IMR-90 (cell line): ENCODE data around the gene BRSK1. TPM values are rescaled to one million over a fixed set of nuclear protein-coding genes. Genes with fewer than 3 reads are reported as not detected.

Source experiments
- ATAC-seq: fragments of 200-7000 bp; cut with Tn5 transposase; 2 replicates; pipeline ENCODE4 v1.9.1; 2020; ENCODE audit warnings: low read depth, mild to moderate bottlenecking, moderate library complexity
- BruUV-seq: library from RNA; stranded (reverse); fragments of 400-500 nt; replicated peaks from 2 replicates; lab custom pipeline; 2021; lab: Mats Ljungman, UMichigan
- CTCF ChIA-PET: fragments of 300-600 bp; formaldehyde crosslinking; extraction: SDS; loops from one replicate; lab custom pipeline; 2021; ENCODE audit warnings: antibody characterized with exemption; lab: Yijun Ruan, JAX
- POLR2A ChIA-PET: fragments of 300-600 bp; sonication (Branson Sonifier 250); formaldehyde crosslinking; loops from one replicate; lab custom pipeline; 2022; ENCODE audit warnings: antibody characterized with exemption; ENCODE audit not compliant: unreplicated experiment; lab: Charles Lee
- DNase-seq: peaks from one replicate; pipeline ENCODE4 v3.0.0; 2013
- H2AFZ ChIP-seq: replicated peaks from 2 replicates; pipeline ENCODE3; 2013; ENCODE audit warnings: low read length, mild to moderate bottlenecking; ENCODE audit not compliant: poor library complexity
- H2AK5ac ChIP-seq: 2 replicates; pipeline ENCODE4 v1.6.1; 2013; ENCODE audit warnings: low read depth, low read length, inconsistent platforms
- H2AK9ac ChIP-seq: replicated peaks from 2 replicates; pipeline ENCODE3; 2013; ENCODE audit warnings: mild to moderate bottlenecking, low read depth, low read length, moderate library complexity; ENCODE audit not compliant: poor library complexity
- H2BK120ac ChIP-seq: 2 replicates; pipeline ENCODE4 v1.6.1; 2013; ENCODE audit warnings: low read depth, low read length, inconsistent platforms
- H2BK15ac ChIP-seq: 3 replicates; pipeline ENCODE4 v1.6.1; 2013; ENCODE audit warnings: low read depth, low read length, inconsistent platforms
- H2BK20ac ChIP-seq: 2 replicates; pipeline ENCODE4 v1.6.1; 2013; ENCODE audit warnings: low read depth, mild to moderate bottlenecking, inconsistent platforms, low read length, moderate library complexity
- H2BK5ac ChIP-seq: 2 replicates; pipeline ENCODE4 v1.6.1; 2013; ENCODE audit warnings: mild to moderate bottlenecking, low read depth, low read length, inconsistent platforms; ENCODE audit not compliant: poor library complexity, severe bottlenecking
- H3K14ac ChIP-seq: replicated peaks from 2 replicates; pipeline ENCODE4 v1.6.1; 2013; ENCODE audit warnings: low read depth, low read length, inconsistent platforms
- H3K18ac ChIP-seq: 2 replicates; pipeline ENCODE4 v1.6.1; 2013; ENCODE audit warnings: low read depth, low read length, control low read depth
- H3K23ac ChIP-seq: 2 replicates; pipeline ENCODE4 v1.6.1; 2013; ENCODE audit warnings: low read depth, low read length, inconsistent platforms
- H3K27ac ChIP-seq: 2 replicates; pipeline ENCODE4 v1.5.1; 2013; ENCODE audit warnings: mild to moderate bottlenecking, control low read depth, low read length; ENCODE audit not compliant: insufficient read depth
- H3K27me3 ChIP-seq: 2 replicates; pipeline ENCODE4 v1.6.1; 2013; ENCODE audit warnings: low read length; ENCODE audit not compliant: control insufficient read depth, insufficient read depth
- H3K36me3 ChIP-seq: 2 replicates; pipeline ENCODE4 v1.6.1; 2013; ENCODE audit warnings: low read length, mixed read lengths; ENCODE audit not compliant: control insufficient read depth, insufficient read depth
- H3K4ac ChIP-seq: 2 replicates; pipeline ENCODE4 v1.6.1; 2013; ENCODE audit warnings: low read depth, low read length, inconsistent platforms
- H3K4me1 ChIP-seq: 2 replicates; pipeline ENCODE4 v1.6.1; 2013; ENCODE audit warnings: low read length, mixed read lengths; ENCODE audit not compliant: control insufficient read depth, insufficient read depth
- H3K4me2 ChIP-seq: 2 replicates; pipeline ENCODE4 v1.6.1; 2013; ENCODE audit warnings: low read depth, mild to moderate bottlenecking, control low read depth, low read length, moderate library complexity
- H3K4me3 ChIP-seq: 2 replicates; pipeline ENCODE4 v1.5.1; 2013; ENCODE audit warnings: low read depth, mild to moderate bottlenecking, control low read depth, low read length, moderate library complexity; ENCODE audit not compliant: insufficient read depth
- H3K56ac ChIP-seq: 2 replicates; pipeline ENCODE4 v1.6.1; 2013; ENCODE audit warnings: low read length, inconsistent platforms; ENCODE audit not compliant: insufficient read depth; ENCODE audit errors: extremely low read depth
- H3K79me1 ChIP-seq, 2 experiments: 2 replicates each; pipeline ENCODE4 v1.6.1; 2013; ENCODE audit warnings: low read length in 2 of 2, inconsistent platforms in 1 of 2, low read depth in 1 of 2
- H3K9ac ChIP-seq: 2 replicates; pipeline ENCODE4 v1.6.1; 2013; ENCODE audit warnings: low read depth, low read length, control low read depth
- H3K9me1 ChIP-seq: 2 replicates; pipeline ENCODE4 v1.6.1; 2013; ENCODE audit warnings: low read length, inconsistent platforms; ENCODE audit not compliant: insufficient read depth
- H3K9me3 ChIP-seq: 2 replicates; pipeline ENCODE4 v1.6.1; 2013; ENCODE audit warnings: low read length; ENCODE audit not compliant: control insufficient read depth, insufficient read depth
- H4K20me1 ChIP-seq: 2 replicates; pipeline ENCODE4 v1.6.1; 2013; ENCODE audit warnings: low read length, inconsistent platforms; ENCODE audit not compliant: insufficient read depth
- H4K5ac ChIP-seq: 2 replicates; pipeline ENCODE4 v1.6.1; 2013; ENCODE audit warnings: mild to moderate bottlenecking, low read depth, low read length, control low read depth
- H4K8ac ChIP-seq, 2 experiments: 2 replicates each; pipeline ENCODE4 v1.6.1; 2013; ENCODE audit warnings: low read depth in 2 of 2, low read length in 2 of 2, control low read depth in 1 of 2, inconsistent platforms in 1 of 2
- H4K91ac ChIP-seq: 2 replicates; pipeline ENCODE4 v1.6.1; 2013; ENCODE audit warnings: low read depth, low read length, inconsistent platforms; ENCODE audit not compliant: insufficient read depth
- BHLHE40 ChIP-seq: fragments of 150-350 bp; IDR thresholded peaks from 2 replicates; pipeline ENCODE4 v1.6.1; 2016; ENCODE audit warnings: mild to moderate bottlenecking, low read depth, low read length
- CEBPB ChIP-seq: IDR thresholded peaks from 2 replicates; pipeline ENCODE4 v1.6.1; 2012; ENCODE audit warnings: low read depth, low read length, improper control_type of control experiment
- FOS ChIP-seq: fragments of 150-350 bp; IDR thresholded peaks from 2 replicates; pipeline ENCODE4 v1.6.1; 2016; ENCODE audit warnings: low read depth, low read length
- MAFK ChIP-seq: IDR thresholded peaks from 2 replicates; pipeline ENCODE4 v1.6.1; 2012; ENCODE audit warnings: low read depth, low read length, improper control_type of control experiment
- MXI1 ChIP-seq: IDR thresholded peaks from 2 replicates; pipeline ENCODE4 v1.6.1; 2012; ENCODE audit warnings: low read depth, mild to moderate bottlenecking, low read length, moderate library complexity, borderline replicate concordance
- RAD21 ChIP-seq: IDR thresholded peaks from 2 replicates; pipeline ENCODE4 v1.6.1; 2012; ENCODE audit warnings: low read length, improper control_type of control experiment
- RCOR1 ChIP-seq: IDR thresholded peaks from 2 replicates; pipeline ENCODE4 v1.6.1; 2012; ENCODE audit warnings: mild to moderate bottlenecking, low read length, improper control_type of control experiment; ENCODE audit not compliant: insufficient replicate concordance
- RFX5 ChIP-seq: IDR thresholded peaks from 2 replicates; pipeline ENCODE4 v1.8.0; 2012; ENCODE audit warnings: low read depth, mild to moderate bottlenecking, low read length, moderate library complexity
- USF2 ChIP-seq: fragments of 150-350 bp; IDR thresholded peaks from 2 replicates; pipeline ENCODE4 v1.6.1; 2017; ENCODE audit warnings: mild to moderate bottlenecking, antibody characterized with exemption, low read length, low read depth
- WGBS, 2 experiments: methylation state at CpG; one replicate each; pipeline versions ENCODE4 v1.1.5 to v1.1.7; 2013; ENCODE audit warnings: missing lambda C conversion rate in 2 of 2; ENCODE audit not compliant: insufficient read length in 1 of 2; ENCODE audit errors: extremely low coverage in 2 of 2; 5-methylcytosine and 5-hydroxymethylcytosine counted together
- dilution Hi-C: fragments of 300-500 bp; cut with HindIII; formaldehyde crosslinking; loops from one replicate; pipeline ENCODE4 v1.14.3; 2018; ENCODE audit warnings: low sequenced_read_pairs; ENCODE audit not compliant: unreplicated experiment
- in situ Hi-C: fragments of 300-500 bp; cut with MboI; formaldehyde crosslinking; loops from 3 replicates; pipeline ENCODE4 v1.14.3; 2019; ENCODE audit warnings: low sequenced_read_pairs, inconsistent platforms, mixed read lengths
- intact Hi-C: fragments of 100-400 bp; cut with micrococcal nuclease; formaldehyde crosslinking; loops from 2 replicates; pipeline ENCODE4 v1.10.0; 2022
- polyA plus RNA-seq, 3 experiments: library from polyadenylated mRNA; depleted of rRNA; stranded (reverse); fragments of >200 nt; gene quantifications; 2 replicates each; pipeline ENCODE4 v1.2.3, GENCODE V29; 2012; ENCODE audit warnings: low replicate concordance in 1 of 3
- total RNA-seq: library from RNA; depleted of rRNA; stranded (reverse); fragments of >200 nt; gene quantifications from 2 replicates; pipeline ENCODE4 v1.2.3, GENCODE V29; 2012

The BRSK1 gene
- total and polyA plus RNA-seq, 2 of the 4 experiments (the other 2 are of a cell fraction): 2.5 to 22.3 TPM

GRCh38 chr19:55353356-55353802, 69.6 kb downstream of the BRSK1 start:
- Histone ChIP-seq H3K36me3 (no peaks in the 10 kb centered on the region), H2BK5ac (no peak overlapping the region), H3K27me3 (peaks cover 43% of the 10 kb centered on the region), H4K20me1 (peaks cover 7% of the 10 kb centered on the region; the same call in 1 of the 2 replicates), H4K8ac (no peak overlapping the region), H2AFZ (peak overlapping the region; percentile 93), H3K4me2 (peak overlapping the region; percentile 86), H4K5ac (no peak overlapping the region), H3K9me1 (no peaks in the 10 kb centered on the region), H3K79me1 (no peaks in the 10 kb centered on the region), H3K27ac (no peak overlapping the region), H2BK15ac (no peak overlapping the region), H3K4me3 (peak overlapping the region; percentile 65), H3K23ac (peak overlapping the region; percentile 56; the same call in 1 of the 2 replicates), H2AK9ac (no peak overlapping the region), H2BK120ac (no peak overlapping the region), H3K14ac (no peak overlapping the region), H4K91ac (no peak overlapping the region), H3K9me3 (no peaks in the 10 kb centered on the region), H3K56ac (no peak overlapping the region), H2BK20ac (no peak overlapping the region), H3K4me1 (peaks cover 5% of the 10 kb centered on the region; the same call in 1 of the 2 replicates), H3K9ac (0 out of 2 replicates have a peak overlapping the region, but pooled peaks have one; percentile 7), H3K4ac (no peak overlapping the region), H3K18ac (no peak overlapping the region), H2AK5ac (no peak overlapping the region)
- intact Hi-C loops: no loop called here
- ATAC-seq (peak; percentile 5), DNase-seq (no peak)
- TF ChIP-seq RFX5: no peak
- no peak for TF ChIP-seq CEBPB
- no peak for TF ChIP-seq MAFK
- no peak for TF ChIP-seq FOS
- no peak for TF ChIP-seq RCOR1
- no peak for TF ChIP-seq BHLHE40
- no peak for TF ChIP-seq MXI1
- TF ChIP-seq RAD21: no peak
- TF ChIP-seq USF2: no peak
- ChIA-PET POLR2A (no interaction called here), CTCF (no interaction called here)
- dilution Hi-C loops: no loop called here
- WGBS, 2 experiments: 18% methylated on average over 6 of the region's 24 CpGs; no CpG with 5 or more reads in 1 of the 2 experiments
- no TSS peak for BruUV-seq
- in situ Hi-C loops: no loop called here
